Skeletal muscle satellite cell (primary cell): ENCODE measurements around the gene KRT79.

ENCODE experiments used
- H3K27me3 ChIP-seq: 2 replicates; pipeline ENCODE4 v1.7.0; 2013; ENCODE audit warnings: low read length; ENCODE audit not compliant: control insufficient read depth, insufficient read depth
- H3K36me3 ChIP-seq: 2 replicates; pipeline ENCODE4 v1.7.0; 2013; ENCODE audit warnings: mild to moderate bottlenecking, control low read depth, low read length; ENCODE audit not compliant: insufficient read depth
- H3K4me1 ChIP-seq: 2 replicates; pipeline ENCODE4 v1.7.0; 2013; ENCODE audit warnings: low read length; ENCODE audit not compliant: control insufficient read depth, insufficient read depth
- H3K4me2 ChIP-seq: 2 replicates; pipeline ENCODE4 v1.7.0; 2013; ENCODE audit warnings: mild to moderate bottlenecking, low read length
- H3K4me3 ChIP-seq: 2 replicates; pipeline ENCODE4 v1.7.0; 2013; ENCODE audit warnings: low read length
- H3K9ac ChIP-seq: 2 replicates; pipeline ENCODE4 v1.7.0; 2013; ENCODE audit warnings: mild to moderate bottlenecking, low read depth, low read length, moderate library complexity
- H3K9me3 ChIP-seq: replicated peaks from 2 replicates; pipeline ENCODE4 v1.7.0; 2013; ENCODE audit warnings: mild to moderate bottlenecking, control low read depth, low read length

The KRT79 gene

DNA sequence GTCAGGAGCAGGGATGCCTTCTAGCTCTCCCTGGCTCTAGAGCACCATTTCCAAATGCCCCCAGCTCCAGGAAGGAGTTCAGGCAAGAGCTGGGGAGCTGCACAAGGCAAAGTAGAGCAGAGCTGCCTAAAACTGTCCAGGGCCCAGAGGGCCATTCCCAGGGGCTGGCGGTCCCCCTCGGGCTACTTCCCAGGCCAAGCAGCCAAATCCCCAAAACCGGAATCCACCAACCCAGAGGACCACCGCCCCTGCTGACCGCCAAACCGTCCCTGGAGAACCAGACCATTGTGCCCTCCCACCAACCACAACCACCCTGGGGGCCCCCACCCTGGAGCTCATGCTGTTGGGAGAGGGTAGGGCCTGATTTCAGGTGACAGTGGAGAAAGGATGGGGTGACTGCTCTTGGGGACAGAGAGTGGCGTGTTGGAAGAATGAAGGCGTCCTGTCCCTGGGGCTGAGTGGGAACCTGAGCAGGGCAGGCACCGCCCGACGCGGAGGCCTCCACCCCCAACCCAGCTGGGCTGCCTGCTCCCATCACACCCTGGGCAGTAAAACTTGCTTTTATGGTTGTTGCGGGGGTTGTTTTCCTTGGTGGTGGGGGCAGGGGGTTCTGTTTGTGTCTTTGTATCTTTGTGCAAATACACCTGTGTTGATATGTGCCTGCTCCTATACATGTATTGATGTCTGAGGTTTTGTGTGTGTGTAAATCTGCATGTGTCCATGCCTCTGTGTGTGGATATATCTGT is 38.7 kb upstream of the KRT79 start:
- no peaks in the 10 kb centered on the region for H3K27me3 ChIP-seq
- peaks cover 44% of the 10 kb centered on the region for H3K4me1 ChIP-seq
- no peak overlapping the region for H3K4me2 ChIP-seq
- no peak overlapping the region for H3K4me3 ChIP-seq
- H3K9ac ChIP-seq: no peak overlapping the region
- H3K36me3 ChIP-seq: no peaks in the 10 kb centered on the region
- no peaks in the 10 kb centered on the region for H3K9me3 ChIP-seq

DNA sequence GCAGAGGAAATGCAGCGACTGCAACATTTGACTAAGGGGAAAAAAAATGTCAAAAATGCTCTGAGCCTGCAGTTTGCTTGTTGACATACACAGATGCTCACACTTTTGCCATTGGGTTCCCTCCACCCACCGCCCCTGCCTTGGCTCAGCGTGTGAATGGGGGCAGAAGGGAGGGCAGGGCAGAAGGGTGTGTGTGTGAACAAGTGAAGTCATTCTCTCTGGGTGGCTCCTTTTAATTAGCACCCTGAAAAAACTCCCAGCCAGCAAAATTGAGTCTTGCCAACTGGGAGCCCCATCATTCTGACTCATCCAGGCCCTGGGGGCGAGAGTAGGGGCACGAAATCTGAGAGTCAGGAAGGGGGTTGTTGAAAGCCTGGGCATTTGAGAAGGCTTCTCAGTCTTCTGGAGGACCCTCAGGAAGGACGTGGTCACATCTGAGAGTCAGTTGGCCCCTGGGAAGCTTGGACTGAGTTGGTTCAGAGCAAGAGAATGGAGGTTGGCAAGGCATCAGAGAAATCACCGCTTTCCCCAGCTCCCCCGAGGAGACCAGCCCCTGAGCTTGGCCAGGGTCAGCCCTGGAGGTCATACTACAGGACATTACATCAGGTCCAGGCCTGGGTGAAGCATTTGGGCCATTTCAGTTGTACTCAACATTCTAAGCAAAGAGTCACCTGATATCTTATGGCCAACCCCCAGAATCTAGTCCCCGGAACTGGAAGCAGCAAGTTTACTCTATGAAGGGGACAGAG is 37.4 kb upstream of the KRT79 start:
- peaks cover 44% of the 10 kb centered on the region for H3K4me1 ChIP-seq
- peak overlapping the region; percentile 3 for H3K4me3 ChIP-seq
- H3K9me3 ChIP-seq: no peaks in the 10 kb centered on the region
- H3K9ac ChIP-seq: peak overlapping the region; percentile 56
- H3K36me3 ChIP-seq: no peaks in the 10 kb centered on the region
- no peaks in the 10 kb centered on the region for H3K27me3 ChIP-seq
- H3K4me2 ChIP-seq: peak overlapping the region; percentile 36

DNA sequence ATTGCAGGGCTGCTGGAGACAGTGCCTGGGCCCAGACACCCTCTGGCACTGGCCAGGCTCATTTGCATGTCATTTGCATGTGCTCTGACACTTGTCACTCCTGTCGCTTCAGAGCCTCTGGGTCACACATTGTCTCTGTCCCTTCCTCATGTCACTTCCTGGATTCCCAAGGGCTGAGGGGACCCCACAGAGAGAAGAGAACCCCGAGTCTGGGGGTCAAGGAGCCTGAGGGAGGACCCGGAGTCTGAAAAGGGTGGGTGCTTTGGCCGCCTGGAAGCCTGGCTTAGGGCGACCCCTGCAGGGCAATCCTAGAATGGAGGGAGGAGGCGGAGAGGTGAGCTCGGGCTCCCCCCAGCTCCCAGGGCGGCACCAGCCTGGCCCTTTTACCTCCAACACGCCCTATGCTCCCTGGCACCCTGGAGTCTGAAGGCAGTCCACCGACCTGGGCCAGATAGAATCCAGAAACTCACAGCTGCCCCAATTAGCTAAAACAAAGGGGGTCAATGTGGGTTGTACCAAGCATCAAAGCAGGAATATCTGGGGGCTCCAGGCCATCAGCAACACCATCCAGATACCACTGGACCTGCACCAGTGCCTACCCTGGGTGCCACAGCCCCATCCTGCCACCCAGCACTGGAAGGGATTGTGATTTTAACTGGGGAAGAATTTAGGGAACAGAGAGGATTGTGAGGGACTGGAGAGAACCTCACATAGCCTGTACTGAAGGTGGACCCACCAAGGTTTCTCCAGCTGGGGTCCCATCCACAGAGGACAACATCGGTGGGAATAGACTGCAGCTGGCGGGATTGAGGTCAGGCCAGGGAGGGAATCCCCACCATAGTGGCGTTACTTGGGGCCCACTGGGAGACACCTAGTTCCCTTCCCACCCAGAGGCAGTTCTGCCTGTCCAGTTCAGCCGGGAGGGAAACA is 36.5 kb upstream of the KRT79 start:
- Histone ChIP-seq H3K4me1 (peaks cover 44% of the 10 kb centered on the region), H3K9me3 (no peaks in the 10 kb centered on the region), H3K9ac (peak overlapping the region; percentile 56), H3K4me3 (peak overlapping the region; percentile 11), H3K4me2 (peak overlapping the region; percentile 36), H3K36me3 (no peaks in the 10 kb centered on the region), H3K27me3 (no peaks in the 10 kb centered on the region)

DNA sequence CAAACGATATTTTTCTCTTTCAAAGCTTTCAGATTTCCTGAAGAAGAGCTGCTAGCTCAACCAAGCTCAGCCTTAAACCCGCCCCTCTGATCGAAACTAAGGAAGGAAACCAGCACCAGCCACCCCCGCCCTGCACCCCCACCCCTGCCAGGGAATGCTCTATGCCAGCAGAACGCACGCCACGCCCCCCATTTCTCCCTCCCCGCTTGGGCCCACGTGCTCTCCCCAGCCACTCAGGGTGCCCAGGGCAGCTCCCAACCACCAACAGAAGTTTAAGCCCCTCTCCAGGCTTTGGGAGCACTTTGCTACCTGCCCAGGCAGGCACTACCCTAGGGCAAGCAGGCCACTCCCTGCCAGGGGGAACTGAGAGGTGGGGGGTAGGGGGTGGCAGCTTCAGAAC is 33.5 kb upstream of the KRT79 start:
- Histone ChIP-seq H3K9ac (no peak overlapping the region), H3K27me3 (no peaks in the 10 kb centered on the region), H3K9me3 (no peaks in the 10 kb centered on the region), H3K4me2 (no peak overlapping the region), H3K4me1 (peaks cover 25% of the 10 kb centered on the region), H3K4me3 (no peak overlapping the region), H3K36me3 (no peaks in the 10 kb centered on the region)

DNA sequence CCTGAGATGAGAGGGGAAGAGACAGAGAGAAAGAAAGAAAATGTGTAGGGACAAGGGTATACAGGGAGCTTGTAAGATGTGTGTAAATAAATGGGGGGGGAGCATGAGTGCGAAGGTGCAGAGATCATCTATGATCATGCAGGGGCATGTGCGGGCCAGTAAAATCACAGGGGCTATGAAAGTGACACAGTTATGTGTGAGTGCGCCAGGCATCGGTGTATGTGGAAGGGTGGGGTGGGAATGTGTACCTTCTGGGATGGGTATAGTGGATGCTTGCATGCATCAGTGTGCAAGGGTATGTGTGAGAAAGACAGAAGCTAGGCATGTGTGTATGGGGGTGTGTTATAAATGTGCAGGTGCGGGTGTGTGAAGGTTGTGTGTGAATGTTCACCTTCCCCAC is 33.0 kb upstream of the KRT79 start:
- H3K4me1 ChIP-seq: peaks cover 21% of the 10 kb centered on the region
- no peaks in the 10 kb centered on the region for H3K36me3 ChIP-seq
- H3K27me3 ChIP-seq: peaks cover 2% of the 10 kb centered on the region
- no peak overlapping the region for H3K9ac ChIP-seq
- H3K4me2 ChIP-seq: no peak overlapping the region
- H3K9me3 ChIP-seq: no peaks in the 10 kb centered on the region
- H3K4me3 ChIP-seq: no peak overlapping the region

DNA sequence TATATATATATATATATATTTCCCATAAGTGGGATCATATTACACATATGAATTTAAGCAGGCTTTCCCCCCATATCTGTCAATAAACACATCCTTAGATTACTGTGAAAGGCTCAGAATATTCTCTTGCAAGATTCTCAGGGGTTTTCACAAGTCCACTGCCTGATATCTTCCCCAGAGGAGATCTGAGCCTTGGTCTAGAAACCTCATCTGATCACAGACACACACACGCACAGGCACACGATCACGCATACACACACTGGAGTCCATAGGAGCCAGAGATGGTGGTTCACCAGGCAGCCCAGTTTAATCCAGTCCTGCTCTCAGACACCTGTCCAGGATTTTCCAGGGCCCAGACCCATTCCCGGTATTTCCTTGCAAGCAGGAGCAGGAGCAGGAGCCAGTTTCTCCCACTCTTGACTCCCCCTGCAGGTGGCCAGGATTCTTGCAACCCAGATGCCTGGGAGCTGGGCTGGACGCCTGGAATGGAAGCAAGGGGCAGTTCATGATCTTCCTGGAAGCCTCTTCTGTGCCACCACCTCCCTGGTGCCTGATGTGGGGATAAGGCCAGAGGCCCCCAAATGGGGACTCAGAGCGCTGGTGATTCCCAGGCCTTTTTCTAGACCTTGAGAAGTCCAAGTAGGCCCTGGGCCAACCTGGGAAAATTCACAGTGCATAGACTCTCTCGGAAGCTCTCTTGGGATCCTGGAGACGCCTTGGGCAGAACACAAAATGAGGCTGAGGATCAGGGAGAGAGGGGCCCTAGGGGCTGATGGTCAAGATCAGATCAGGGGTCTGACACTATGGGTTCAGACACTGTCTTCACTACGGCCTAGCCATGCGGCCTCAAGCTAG is 31.2 kb upstream of the KRT79 start:
- Histone ChIP-seq H3K9me3 (no peaks in the 10 kb centered on the region), H3K4me3 (no peak overlapping the region), H3K4me2 (no peak overlapping the region), H3K27me3 (peaks cover 8% of the 10 kb centered on the region), H3K36me3 (no peaks in the 10 kb centered on the region), H3K9ac (no peak overlapping the region), H3K4me1 (peaks cover 2% of the 10 kb centered on the region)

DNA sequence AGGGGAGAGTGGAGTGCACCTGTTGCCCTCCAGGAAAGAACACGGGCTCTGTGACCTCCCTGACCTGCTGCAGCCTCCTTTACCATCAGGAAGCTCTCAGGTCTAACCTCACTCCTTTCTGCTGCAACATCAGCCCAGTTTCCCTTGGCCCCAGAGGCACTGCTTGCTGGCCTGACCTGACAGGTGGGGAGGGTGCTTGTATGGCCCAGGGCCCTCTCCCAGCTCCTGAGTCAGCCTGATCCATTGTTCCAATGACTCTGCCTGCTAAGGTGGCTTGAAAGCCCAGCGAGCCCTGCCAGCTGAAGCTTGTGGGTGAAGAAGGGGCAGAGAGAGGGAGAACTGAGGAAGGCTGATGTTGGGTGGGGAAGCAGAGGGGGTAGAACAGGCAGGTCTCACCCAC is 27.9 kb upstream of the KRT79 start:
- Histone ChIP-seq H3K9ac (no peak overlapping the region), H3K4me1 (no peaks in the 10 kb centered on the region), H3K27me3 (peaks cover 24% of the 10 kb centered on the region), H3K36me3 (no peaks in the 10 kb centered on the region), H3K4me3 (no peak overlapping the region), H3K9me3 (no peaks in the 10 kb centered on the region), H3K4me2 (no peak overlapping the region)

DNA sequence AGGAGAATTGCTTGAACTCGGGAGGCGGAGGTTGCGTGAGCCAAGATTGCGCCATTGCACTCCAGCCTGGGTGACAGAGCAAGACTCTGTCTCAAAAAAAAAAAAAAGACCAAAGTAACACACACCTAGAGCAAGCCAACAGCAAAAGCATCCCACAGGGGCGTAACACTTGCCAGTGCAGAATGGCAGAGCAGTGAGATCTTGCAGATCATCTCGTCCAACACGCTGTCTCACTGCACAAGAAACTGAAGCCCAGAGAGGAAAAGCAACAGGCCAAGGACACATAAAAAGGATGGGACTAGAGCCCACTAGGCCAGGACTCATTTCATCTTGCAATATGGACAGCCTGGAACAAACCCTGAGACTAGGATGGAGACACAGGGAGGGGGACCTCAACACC is 27.4 kb upstream of the KRT79 start:
- Histone ChIP-seq H3K27me3 (peaks cover 29% of the 10 kb centered on the region), H3K4me3 (no peak overlapping the region), H3K4me1 (no peaks in the 10 kb centered on the region), H3K4me2 (no peak overlapping the region), H3K36me3 (no peaks in the 10 kb centered on the region), H3K9me3 (no peaks in the 10 kb centered on the region), H3K9ac (no peak overlapping the region)

DNA sequence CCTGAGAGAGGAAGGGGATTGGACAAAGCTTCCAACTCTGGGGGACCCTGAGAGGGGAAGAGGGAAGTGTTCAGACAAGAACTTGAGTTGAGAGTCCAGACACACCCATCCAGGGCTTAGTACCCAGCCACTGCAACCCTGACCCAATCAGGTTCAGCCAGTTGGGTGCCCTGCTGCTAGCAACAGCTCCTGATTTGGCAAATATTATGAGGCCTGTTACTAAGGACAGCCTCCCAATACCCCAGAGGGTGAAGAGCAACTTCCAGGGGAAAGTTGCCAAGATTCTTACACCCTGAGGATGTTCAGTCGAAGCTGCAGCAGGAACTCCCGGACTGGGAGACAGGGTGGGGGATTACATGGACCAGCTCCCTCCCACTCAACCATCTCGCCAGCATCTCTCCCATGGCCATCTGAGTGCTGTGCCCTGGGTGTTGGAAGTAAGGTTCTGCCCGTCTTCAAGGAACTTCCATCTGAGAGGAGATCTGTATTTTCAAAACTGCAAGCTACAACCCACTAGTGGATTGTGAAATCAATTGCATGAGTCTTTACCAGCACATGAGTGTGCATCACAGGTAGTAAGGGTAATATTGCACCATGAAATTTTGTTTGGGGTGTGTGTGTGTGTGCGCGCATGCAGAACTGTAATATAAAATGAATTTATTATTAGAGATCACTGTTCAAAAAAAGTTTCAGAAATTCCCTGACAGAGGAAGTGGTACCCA is 26.2 kb upstream of the KRT79 start:
- H3K9me3 ChIP-seq: no peaks in the 10 kb centered on the region
- H3K4me3 ChIP-seq: no peak overlapping the region
- H3K36me3 ChIP-seq: no peaks in the 10 kb centered on the region
- H3K27me3 ChIP-seq: peaks cover 29% of the 10 kb centered on the region
- no peak overlapping the region for H3K4me2 ChIP-seq
- H3K4me1 ChIP-seq: no peaks in the 10 kb centered on the region
- no peak overlapping the region for H3K9ac ChIP-seq

DNA sequence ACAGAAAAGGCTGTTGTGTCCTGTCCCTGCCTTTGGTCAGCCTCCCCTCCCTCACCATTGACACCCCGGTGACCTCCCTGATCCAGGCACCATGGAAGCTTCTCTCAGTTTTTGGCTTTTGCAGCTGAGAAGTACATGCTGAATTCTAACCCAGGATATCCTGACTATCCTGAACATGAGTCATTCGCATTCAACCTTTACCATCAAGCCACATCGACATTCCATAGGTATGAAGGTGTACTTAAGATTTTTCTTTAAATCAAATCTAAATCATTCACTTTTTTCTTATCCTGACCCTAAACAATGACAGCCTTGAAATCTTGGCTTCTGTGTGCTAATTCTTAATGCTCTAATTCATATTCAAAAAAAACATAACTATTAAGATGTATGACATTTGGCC is 23.4 kb upstream of the KRT79 start:
- Histone ChIP-seq H3K4me2 (no peak overlapping the region), H3K4me3 (no peak overlapping the region), H3K9me3 (no peaks in the 10 kb centered on the region), H3K36me3 (no peaks in the 10 kb centered on the region), H3K27me3 (peaks cover 40% of the 10 kb centered on the region), H3K4me1 (no peaks in the 10 kb centered on the region), H3K9ac (no peak overlapping the region)
